ENCODE results near the gene KANSL1. TPM values are rescaled to one million over a fixed set of nuclear protein-coding genes. Genes with fewer than 3 reads are reported as not detected.
"Not testable (repeated sequence)": the region's sequence is repeated elsewhere in the genome, so short reads cannot be mapped to it uniquely, and the experiment has no call there.

Gene KANSL1
- total RNA-seq, 1 donor from 2014 or later, result 19.3 TPM

DNA sequence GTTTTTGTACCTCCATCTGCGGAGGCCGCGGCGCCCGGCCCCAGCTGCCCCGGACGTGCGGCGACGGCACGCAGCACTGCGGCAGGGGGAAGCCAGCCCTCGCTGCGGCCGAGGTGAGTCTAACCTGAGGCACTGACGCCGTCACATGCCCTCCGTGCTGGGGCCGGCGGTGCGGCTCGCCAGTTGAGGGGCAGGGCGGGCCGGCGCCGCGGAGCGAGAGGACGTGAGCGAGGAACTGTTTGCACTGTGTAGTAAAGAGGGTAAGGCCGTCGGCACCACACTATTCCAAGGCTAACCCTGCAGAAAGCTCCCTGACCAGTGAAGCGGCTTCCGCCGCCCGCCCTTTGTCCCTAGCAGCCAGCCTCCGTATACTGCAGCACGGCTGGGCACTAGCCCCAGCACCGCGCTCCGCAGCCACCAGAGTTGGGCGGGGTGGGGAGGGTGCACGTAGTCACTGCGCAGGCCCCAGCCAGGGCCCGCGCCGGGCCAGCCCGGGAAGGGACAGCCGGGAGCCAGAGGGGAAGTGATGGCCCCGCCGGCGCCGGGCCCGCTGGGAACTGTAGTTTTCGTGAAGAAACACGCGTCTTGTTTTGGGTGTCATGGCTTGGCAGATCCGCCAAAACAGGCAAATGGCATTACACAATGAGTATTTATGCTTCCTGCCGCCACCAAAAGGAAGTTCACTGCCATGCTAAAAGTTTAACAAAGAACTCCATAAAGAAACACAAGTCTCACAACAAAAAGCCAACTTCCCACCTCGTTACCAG is 580 bp upstream of the KANSL1 start:
- peak; percentile 96 for DNase-seq (ENCODE audit: low read depth)

DNA sequence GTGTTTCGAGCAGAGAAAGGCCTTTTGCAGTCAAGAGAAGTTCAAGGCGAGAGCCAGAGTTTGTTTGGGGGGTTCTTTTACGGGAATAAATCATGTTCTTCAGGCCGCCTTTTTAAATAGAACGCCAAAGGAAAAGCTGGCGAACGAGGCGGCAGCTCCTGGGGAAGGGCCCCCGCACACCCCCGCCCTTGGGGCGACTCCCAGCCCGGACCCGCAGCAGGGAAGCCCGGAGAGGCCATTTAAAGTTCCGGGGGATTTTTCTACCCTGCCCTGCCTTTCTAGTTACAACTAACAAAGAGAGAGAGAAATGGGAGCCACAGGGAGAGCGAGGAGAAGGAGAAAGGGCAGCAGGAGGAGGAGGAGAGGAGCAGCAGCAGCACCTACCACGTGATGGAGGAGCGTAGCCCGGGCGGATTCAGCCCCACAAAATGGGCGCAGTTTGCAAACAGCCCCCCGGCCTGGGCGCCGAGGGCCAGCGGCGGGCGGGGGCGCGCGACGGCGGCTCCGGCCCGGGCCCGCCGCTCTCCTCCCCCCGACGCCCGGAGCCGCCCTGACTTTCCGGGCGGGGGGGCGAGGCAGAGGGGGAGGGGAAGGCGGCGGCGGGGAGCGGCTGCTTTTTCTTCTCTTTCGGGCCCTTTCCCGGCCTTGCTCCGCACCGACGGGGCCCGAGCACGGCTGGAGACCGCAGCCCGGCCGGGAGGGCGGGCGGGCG is 634 bp downstream of the KANSL1 start:
- peak; percentile 70 for DNase-seq (ENCODE audit: low read depth)

DNA sequence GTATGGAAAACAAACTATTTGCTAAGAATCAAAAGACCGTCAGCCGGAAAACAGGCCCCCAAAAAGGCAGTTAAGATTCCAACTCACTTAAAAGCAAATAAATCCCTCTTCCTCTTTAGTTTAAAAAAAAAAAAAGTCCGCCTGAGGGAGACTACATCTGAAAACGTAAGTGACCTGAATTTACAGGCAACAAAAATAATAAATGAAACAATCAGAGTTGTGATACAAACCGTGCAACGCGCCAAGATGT is 1.1 kb downstream of the KANSL1 start:
- no peak for DNase-seq (ENCODE audit: low read depth)

DNA sequence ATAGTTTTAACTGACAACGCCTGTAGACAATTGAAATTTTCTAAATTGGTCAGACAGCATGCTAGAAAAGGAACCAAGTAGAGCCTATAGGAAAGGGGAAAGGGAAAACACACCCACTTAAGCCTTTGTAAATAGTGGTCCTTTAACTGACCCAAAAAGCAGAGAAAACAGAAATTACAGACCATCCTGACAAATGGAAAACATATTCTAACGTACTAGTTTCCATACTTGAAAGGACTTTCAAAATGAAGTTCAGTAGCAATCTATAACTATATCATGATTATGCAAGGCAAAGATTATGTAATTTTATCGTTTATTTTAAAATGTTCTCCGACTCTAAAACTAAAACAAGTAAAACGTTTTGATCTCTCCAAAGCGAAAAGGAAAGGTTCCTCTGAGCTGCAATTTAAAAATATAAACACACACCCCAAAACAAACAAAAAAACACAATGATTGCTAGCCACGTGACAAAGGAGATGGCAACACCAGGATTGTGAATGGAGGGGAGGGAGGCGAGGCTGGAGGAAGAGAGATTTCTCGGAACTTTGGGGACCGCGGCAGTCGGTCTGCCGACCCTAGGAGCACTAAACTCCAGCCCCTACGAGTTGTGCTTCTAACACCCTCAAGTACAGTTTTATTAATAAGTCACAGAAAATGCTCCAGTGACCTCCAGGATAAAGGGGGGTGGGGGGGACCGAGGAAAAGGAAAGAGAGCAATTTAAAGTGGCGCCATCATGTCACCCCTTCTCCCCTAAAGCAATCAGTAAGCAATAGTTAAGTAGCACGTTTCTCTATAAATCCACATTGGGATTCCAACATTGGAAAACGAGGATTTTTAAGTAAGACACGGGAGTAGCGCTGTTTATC is 1.7 kb downstream of the KANSL1 start:
- DNase-seq (ENCODE audit: low read depth), result peak; percentile 33

DNA sequence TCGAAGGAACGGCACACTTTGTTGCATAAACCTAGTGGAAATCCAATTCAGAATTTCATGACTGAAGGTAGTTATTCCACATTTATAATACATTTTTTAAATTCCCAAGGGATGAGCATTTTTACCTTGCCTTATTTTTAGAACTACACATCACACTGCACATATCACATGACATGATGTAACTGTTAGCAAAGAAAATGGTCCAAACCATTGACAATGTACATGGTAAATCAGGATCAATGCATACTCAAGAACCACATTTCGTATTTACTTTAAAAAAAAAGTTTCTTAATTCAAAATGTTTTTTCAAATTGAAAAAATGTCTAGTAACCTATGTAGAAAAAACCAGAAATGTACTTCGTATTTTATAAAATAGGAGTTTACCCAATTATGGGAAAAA is 2.5 kb downstream of the KANSL1 start:
- no peak for DNase-seq (ENCODE audit: low read depth)

DNA sequence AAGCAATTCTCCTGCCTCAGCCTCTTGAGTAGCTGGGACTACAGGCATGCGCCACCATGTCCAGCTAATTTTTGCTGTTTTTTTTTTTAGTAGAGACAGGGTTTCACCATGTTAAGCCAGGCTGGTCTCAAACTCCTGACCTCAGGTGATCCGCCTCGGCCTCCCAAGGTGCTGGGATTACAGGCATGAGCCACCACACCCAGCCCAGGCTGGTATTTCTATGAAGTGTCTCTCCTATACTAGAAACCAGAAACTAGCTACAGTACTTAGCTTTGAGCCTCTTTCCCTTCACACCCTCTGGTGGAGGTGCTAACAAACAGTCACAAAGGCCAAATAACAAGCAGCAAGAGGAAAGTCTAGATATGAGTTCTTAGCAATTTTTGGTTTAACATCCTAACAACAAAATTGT is 6.4 kb downstream of the KANSL1 start:
- DNase-seq (ENCODE audit: low read depth), result peak; percentile 36

DNA sequence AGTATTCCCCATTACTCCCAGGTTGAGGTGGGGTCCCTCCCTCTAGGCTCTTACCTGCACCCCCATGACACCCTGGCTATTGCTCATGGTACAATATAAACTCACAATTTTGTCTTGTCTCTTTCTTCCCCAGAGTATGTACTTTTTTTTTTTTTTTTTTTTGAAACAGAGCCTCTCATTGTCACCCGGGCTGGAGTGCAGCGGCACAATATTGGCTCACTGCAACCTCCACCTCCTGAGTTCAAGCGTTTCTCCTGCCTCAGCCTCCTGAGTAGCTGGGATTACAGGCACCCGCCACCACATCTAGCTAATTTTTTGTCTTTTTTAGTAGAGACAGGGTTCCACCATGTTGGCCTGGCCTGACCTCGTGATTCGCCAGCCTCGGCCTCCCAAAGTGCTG is 8.5 kb downstream of the KANSL1 start:
- no peak for DNase-seq (ENCODE audit: low read depth)

DNA sequence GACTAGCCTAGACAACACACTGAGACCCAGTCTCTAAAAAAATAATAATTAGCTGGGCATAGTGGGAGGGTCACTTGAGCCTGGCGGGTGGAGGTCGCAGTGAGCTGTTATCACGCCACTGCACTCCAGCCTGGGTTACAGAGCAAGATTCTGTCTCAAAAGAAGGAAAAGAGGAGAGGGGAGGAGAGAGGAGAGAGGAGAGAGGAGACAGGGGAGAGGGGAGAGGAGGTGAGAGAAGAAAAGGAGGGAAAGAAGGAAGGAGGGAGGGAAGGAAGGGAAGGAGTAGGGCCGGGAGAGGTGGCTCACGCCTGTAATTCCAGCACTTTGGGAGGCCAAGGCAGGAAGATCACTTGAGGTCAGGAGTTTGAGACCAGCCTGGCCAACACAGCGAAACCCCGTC is 9.8 kb downstream of the KANSL1 start:
- not testable (repeated sequence) for DNase-seq (ENCODE audit: low read depth)

DNA sequence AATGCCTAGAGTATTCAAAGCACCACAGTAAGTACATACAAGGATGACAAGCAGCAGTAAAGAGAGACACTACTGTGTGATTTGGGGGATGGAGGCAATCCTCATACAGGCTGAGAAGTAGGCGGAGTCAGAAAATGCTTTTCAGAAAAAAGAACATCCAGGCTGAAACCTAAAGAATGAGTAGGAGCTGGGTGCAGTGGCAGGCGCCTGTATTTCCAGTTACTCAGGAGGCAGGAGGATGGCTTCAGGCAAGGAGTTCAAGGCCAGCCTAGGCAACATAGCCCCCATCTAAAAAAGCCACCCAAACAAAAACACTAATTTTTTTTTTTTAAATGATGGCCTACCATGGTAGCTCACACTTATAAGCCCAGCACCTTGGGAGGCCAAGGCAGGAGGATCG is 10.3 kb downstream of the KANSL1 start:
- DNase-seq (ENCODE audit: low read depth), result no peak

DNA sequence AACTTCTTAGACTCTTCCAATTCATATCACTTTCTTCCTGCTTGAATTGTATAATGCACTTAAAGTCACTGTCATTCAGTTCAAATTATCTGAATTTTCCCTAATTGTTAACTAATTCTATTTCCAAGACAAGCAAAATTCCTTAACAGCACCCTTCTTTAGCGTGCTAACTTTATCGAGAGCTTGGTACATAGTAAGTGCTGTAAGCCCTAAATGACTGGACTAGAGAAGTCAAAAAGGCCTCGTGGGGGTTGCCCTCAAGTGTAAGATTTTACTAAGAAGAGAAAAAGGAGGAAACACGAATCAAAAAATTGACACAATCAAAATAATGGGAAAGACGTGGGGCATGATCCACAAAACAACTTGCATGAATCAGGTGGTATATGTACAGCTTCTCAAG is 11.3 kb downstream of the KANSL1 start:
- DNase-seq (ENCODE audit: low read depth), result no peak

DNA sequence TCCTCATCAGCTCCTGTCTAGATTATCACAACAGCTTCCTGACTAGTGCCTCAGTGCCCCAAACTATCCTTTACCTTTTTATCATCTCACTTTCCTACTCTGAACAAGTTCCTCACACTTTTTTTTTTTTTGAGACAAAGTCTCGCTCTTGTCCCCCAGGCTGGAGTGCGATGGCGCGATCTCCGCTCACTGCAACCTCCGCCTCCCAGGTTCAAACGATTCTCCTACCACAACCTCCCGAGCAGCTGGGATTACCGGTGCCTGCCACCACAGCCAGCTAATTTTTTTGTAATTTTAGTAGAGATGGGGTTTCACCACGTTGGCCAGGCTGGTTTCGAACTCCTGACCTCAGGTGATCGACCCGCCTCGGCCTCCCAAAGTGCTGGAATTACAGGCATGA is 11.9 kb downstream of the KANSL1 start:
- DNase-seq (ENCODE audit: low read depth), result not testable (repeated sequence)

DNA sequence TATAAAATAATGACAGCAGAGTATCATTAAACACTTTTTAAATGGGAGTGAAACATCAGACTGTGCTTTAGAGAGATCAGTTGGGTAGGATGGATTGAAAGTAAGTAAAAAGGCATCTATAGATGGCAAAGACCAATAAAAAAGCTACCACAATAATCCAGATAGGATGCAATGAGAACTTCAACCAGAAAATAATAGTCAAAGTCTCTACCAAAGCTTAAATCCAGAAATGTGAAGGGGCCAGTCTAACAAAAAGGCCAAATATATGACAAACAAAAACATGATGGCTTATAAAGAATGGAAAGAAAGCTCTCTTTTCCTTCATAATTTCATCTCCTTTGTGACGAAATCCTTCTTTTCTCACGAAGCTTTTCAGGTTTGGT is 12.3 kb downstream of the KANSL1 start:
- no peak for DNase-seq (ENCODE audit: low read depth)

DNA sequence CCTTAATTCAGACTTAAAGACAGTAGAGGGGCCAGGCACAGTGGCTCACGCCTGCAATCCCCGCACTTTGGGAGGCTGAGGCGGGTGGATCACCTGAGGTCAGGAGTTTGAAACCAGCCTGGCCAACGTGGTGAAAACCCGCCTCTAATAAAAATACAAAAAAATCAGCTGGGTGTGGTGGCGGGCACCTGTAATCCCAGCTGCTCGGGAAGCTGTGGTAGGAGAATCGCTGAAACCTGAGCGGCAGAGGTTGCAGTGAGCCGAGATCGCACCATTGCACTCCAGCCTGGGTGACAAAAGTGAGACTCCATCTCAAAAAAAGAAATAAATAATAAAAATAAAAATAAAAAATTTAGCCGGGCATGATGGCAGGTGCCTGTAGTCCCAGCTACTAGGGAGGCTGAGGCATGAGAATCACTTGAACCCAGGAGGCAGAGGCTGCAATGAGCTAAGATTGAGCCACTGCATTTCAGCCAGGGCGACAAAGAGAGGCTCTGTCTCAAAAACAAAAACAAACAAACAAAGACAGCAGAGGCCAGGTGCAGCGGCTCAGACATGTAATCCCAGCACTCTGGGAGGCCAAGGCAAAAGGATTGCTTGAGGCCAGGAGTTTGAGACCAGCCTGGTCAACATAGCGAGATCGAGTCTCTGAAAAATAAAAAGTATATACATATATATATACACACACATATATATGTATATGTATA is 12.9 kb downstream of the KANSL1 start:
- DNase-seq (ENCODE audit: low read depth), result not testable (repeated sequence)

DNA sequence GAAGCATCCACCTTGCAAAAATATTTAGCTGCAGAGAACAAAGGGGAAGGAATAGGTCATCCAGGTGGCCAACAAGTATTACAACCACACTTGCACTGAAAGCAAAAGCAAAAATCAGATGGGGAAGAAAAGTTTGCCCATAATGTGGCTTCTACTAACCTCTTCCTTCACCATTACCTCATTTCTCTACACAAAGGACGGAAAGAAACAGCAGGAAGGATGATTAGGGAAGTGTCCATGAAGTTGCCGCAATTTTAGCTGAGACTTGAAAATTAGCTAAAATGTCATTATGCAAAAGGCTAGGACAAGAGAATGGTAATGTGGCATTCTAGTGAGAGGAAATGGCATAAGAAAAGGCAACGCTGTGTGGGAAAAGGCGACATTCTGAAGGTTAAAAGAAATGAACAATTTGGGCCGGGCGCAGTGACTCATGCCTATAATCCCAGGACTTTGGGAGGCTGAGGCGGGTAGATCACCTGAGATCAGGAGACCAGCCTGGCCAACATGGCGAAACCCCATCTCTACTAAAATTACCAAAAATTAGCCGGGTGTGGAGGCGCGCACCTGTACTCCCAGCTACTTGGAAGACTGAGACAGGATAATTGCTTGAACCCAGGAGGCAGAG is 13.7 kb downstream of the KANSL1 start:
- no peak for DNase-seq (ENCODE audit: low read depth)

DNA sequence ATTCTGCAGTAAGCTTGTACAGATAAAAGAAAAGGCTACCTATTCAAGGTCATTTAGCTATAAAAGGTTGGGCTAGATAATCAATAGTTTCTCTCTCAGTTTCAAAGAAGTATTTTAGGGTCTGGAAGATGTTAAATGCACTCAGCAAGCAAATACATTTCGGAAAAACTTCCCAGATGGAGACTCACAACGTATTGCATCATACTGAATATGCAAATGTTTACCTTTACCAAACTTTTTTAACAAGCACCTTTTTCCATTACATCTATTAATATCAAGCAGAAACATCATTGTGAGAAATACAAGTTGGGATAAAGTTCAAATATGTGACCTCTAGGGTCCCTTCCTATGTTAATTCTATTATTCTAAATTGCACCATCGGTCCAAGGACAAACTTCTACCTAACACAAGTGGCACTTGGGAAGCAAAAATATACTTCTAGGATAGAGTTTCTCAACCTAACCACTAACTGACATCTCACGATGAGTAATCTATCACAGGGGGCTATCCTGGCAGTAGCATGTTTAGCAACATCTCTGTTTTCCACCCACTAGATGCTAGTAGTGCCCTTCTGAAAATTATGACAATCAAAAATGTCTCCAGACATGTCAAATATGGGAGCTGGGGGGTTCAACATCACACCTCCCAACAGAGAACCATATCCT is 14.5 kb downstream of the KANSL1 start:
- peak; percentile 30 for DNase-seq (ENCODE audit: low read depth)

DNA sequence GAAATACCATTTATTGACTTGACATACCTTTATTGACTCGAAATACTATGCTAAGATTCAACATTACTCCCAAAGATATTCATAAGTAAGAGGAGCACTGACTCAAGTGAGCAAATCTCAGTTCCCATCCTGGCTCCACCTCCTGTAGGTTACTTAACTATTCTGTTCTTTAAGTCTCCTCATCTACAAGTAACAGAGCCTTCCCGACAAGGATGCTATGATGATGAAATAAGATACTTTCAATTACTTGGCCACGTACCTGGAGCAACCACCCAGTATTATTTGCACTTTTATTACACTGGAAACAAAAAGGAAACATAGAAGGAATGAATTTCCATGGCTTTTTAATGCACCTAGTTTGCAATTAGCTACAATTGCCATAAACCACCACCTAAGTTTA is 16.3 kb downstream of the KANSL1 start:
- DNase-seq (ENCODE audit: low read depth), result no peak

DNA sequence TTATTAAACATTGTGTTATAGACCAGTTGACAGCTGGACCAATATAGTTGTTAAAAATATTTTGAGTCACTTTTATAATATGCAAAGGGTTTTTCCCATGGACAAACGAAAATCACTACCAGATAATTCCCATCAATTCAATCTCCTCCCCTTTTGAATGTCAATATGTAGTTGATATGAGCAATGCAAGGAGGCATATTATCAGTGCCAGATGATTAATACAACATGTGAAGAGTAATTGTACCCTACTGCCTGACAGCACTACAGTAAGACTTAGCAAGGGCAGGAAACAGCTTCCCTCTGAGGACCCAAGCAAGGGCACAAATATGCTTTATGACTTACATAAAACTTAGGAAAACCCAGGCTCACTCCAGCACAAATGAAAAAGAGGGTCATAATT is 17.3 kb downstream of the KANSL1 start:
- no peak for DNase-seq (ENCODE audit: low read depth)

DNA sequence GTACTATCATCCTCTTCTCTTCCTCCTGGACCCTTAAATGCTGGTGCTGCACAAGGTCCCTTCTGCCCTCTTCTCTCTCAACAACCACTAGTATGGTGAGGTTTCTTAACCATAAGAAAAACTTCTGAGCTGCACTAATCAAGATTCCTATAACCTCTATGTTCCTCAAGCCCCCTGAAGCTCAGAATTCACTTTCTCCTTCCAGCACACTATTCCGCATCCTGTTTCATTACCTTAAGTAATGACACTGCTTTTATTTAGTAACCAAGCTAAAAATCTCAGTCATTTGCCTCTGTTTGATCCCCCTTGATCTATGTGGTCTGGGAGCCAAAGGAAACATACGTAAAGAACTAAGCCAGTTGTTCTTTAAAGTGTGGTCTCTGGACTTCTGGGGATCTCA is 20.1 kb downstream of the KANSL1 start:
- no peak for DNase-seq (ENCODE audit: low read depth)

DNA sequence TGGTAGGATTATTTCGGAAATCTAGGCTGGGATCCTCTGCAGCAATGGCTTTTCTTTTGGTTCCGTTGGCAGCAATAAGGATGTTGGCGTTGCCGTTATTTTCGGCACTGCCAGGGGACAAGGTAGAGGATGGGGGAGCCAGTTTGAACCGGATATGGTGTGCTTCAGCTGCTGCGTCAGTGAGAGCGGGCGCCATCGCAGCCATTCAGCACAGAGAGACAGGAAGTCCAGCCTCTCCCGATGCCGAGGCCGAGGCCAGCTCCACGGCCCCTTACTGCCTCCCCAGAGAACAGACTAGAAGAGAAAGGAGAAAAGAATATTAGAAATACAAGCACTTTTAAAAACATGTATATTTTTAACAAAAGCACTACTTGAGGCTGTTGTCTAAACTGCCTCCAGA is 21.3 kb downstream of the KANSL1 start:
- no peak for DNase-seq (ENCODE audit: low read depth)

DNA sequence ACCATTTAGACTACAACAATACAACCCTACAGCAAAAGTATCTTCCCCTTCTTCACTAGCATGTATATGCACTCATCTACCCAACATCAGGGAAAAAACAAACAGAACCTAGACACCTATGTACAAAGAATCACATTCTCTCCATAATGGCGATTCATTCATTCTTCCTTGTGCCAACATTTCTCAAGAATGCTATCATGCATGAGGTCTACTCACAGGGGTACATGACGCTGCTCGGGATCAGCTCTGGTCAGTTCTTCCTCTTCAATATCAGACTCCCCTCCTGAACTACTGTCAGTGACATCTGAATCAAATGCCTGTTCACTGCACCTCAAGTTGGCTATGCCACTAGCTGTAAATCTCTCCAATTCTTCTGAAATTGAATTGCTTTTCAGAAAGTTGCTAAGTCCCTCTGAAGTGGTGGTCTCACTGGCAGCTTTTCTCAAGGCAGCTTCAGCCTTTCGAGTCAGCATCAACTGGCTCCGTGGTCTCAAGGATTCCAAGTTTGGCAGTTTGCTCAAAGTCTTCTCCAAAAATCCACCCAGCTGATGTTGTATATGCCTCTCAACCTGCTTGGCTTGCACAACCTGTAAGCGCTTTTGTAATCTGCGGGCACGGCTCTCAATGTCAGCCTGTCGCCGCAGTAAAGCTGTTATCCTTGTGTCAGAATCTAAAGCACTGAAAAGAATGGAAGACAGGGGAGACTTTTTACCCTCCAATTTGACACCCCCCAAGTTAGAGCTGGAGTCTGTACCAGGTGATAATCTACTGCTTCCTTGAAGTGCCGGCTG is 22.4 kb downstream of the KANSL1 start:
- DNase-seq (ENCODE audit: low read depth), result no peak
